Measurements from ENCODE around the gene APOO.

The APOO gene

DNA sequence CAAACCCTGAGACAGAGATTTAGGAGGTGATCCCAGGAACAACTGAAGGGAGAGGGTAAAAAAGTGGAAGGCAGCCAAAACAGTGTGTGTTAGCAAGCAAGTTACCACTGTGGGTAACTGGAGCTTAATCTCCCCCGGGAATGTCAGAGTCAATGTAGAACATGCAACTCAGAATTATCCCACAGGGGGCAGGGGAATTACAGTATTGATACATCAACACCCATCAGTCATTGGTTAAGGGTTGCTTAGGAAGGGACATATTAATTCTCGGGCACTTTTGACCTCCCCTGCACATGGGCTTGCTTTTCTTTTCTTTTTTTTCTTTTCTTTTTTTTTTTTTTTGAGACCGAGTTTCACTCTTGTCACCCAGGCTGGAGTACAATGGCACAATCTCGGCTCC is 29.4 kb upstream of the APOO start:
- DNase-seq (ENCODE audit: insufficient read length, low spot score): no peak
- no peak for TF ChIP-seq PAX5 (IDR thresholded peaks at IDR 0.05; ENCODE audit: insufficient read depth, low read length, severe bottlenecking)
- TF ChIP-seq POLR2A (IDR thresholded peaks at IDR 0.05; ENCODE audit: low read depth, low read length): no peak
- TF ChIP-seq TAF1 (IDR thresholded peaks at IDR 0.05; ENCODE audit: low read depth, low read length): no peak
- TF ChIP-seq POLR2AphosphoS5 (IDR thresholded peaks at IDR 0.05; ENCODE audit: low read depth, low read length): no peak
- no peak for TF ChIP-seq POU2F2 (IDR thresholded peaks at IDR 0.05; ENCODE audit: low read depth, low read length)
- no peak for TF ChIP-seq SPI1 (IDR thresholded peaks at IDR 0.05; ENCODE audit: low read depth, low read length)
- FAIRE-seq: no peak

DNA sequence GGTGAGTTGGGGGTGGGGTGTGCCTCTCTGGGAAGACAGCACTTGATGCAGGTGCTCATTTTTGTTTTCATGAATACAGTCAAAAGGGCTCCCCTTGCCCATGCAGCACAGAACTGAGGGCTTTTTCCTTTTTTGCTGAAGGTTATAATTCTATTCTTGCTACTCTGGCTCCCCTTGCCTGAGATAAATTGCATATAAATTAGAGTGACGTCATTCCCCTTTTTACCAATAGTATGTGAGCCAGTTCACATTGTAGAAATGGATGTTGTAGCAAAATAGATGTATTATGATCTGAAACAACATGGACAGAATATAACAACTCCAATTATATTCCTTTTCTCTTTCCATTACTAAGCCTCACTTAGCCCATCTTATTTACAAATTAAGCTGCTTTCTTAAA is 28.4 kb upstream of the APOO start:
- DNase-seq (ENCODE audit: insufficient read length, low spot score) (no peak), FAIRE-seq (no peak)
- no peak for TF ChIP-seq POU2F2 (IDR thresholded peaks at IDR 0.05; ENCODE audit: low read depth, low read length)
- no peak for TF ChIP-seq PAX5 (IDR thresholded peaks at IDR 0.05; ENCODE audit: insufficient read depth, low read length, severe bottlenecking)
- no peak for TF ChIP-seq POLR2A (IDR thresholded peaks at IDR 0.05; ENCODE audit: low read depth, low read length)
- no peak for TF ChIP-seq SPI1 (IDR thresholded peaks at IDR 0.05; ENCODE audit: low read depth, low read length)
- no peak for TF ChIP-seq POLR2AphosphoS5 (IDR thresholded peaks at IDR 0.05; ENCODE audit: low read depth, low read length)
- TF ChIP-seq TAF1 (IDR thresholded peaks at IDR 0.05; ENCODE audit: low read depth, low read length): no peak

DNA sequence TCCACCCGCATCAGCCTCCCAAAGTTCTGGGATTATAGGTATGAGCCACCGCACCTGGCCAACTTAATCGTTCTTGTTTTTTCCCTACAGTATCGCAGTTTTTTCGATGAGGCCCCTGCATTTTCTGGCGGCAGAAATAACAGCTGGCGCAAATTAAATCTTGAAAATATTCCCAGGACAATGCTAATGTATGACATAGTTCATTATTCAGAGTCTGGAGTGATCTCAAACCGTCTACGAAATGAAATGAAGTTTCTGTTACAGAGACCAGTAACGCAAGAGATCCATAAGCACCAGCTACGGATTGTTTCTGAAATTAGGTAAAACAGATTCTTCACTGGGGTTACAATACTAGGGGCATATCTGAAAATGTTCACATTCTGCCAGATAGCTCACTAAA is 27.4 kb upstream of the APOO start:
- no peak for FAIRE-seq
- DNase-seq (ENCODE audit: insufficient read length, low spot score): no peak
- TF ChIP-seq POLR2AphosphoS5 (IDR thresholded peaks at IDR 0.05; ENCODE audit: low read depth, low read length): no peak
- no peak for TF ChIP-seq TAF1 (IDR thresholded peaks at IDR 0.05; ENCODE audit: low read depth, low read length)

DNA sequence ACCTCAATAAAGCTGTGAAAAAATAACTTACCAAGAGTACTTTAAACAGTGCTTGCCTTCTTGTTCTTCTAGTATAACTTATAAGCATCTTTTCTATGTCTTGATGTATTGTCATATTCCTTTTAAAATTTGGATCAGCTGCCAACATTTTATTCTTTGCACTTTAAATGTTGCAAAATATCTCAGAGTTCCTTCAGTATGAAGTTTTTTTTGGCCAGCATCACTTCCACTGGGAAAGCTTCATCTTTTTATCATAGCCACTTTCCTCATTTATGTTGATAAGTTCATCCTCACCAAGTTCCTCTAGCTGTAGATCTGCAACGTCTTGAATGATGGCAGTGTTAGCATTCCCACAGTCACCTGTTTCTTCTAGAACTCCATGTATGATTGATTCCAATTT is 24.3 kb upstream of the APOO start:
- no peak for FAIRE-seq
- TF ChIP-seq POLR2AphosphoS5 (IDR thresholded peaks at IDR 0.05; ENCODE audit: low read depth, low read length) (no peak), POU2F2 (IDR thresholded peaks at IDR 0.05; ENCODE audit: low read depth, low read length) (no peak), TAF1 (IDR thresholded peaks at IDR 0.05; ENCODE audit: low read depth, low read length) (no peak), POLR2A (IDR thresholded peaks at IDR 0.05; ENCODE audit: low read depth, low read length) (no peak)

DNA sequence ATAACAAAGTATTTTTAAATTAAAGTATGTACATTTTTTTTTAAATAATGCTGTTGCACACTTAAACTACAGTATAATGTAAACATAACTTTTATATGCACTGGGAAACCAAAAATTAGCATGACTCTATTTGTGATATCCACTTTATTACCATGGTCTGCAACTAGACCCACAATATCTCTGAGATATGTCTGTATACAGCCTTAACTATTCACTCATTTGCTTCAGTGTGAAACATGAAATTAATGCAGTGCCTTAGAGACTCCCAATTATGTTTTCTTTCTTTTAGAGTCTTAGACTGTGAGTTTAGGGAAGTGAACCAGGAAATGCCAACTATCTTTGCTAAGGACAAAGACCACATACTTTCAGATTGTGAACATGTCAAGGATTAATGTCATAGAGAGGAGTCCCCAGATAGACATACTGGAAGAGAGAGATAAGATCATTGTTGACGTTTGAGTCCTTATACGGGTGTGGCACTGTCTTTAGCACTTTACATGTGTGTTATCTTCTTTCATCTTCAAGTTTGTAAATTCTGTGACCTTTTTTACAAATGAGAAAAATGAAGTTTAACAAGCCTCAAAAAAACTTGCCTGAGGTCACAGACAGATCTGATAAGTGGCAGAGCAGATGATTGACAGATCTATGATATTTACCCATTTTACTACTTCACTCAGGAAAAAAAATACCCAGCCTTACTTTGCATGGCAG is 23.3 kb upstream of the APOO start:
- FAIRE-seq (peak; percentile 59), DNase-seq (ENCODE audit: insufficient read length, low spot score) (no peak)
- no peak for TF ChIP-seq TAF1 (IDR thresholded peaks at IDR 0.05; ENCODE audit: low read depth, low read length)
- TF ChIP-seq SPI1 (IDR thresholded peaks at IDR 0.05; ENCODE audit: low read depth, low read length): peak; percentile 31; the same call in 1 of the 2 replicates
- no peak for TF ChIP-seq POU2F2 (IDR thresholded peaks at IDR 0.05; ENCODE audit: low read depth, low read length)
- no peak for TF ChIP-seq POLR2AphosphoS5 (IDR thresholded peaks at IDR 0.05; ENCODE audit: low read depth, low read length)
- no peak for TF ChIP-seq PAX5 (IDR thresholded peaks at IDR 0.05; ENCODE audit: insufficient read depth, low read length, severe bottlenecking)
- TF ChIP-seq POLR2A (IDR thresholded peaks at IDR 0.05; ENCODE audit: low read depth, low read length): no peak

More for the DNA sequence above, 24.3 kb upstream of the APOO start:
- no peak for DNase-seq (ENCODE audit: insufficient read length, low spot score)

DNA sequence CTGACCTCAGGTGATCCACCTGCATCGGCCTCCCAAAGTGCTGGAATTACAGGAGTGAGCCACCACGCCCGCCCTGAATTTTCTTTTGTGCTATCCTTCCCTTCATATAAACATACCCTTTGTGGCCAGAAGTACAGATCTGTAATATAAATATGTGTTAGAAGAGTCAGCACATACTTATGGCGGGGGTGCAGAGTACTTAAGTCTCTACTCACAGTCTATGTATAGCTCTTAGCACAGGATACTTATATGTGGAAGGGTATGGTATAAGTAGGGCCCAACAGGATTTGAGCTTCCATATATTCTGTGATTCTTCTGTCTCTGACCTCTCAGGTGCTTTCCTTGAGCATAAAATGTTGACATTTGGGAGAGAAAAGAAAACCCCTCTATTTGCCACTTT is 18.3 kb upstream of the APOO start:
- no peak for FAIRE-seq
- TF ChIP-seq POLR2AphosphoS5 (IDR thresholded peaks at IDR 0.05; ENCODE audit: low read depth, low read length): no peak
- no peak for TF ChIP-seq SPI1 (IDR thresholded peaks at IDR 0.05; ENCODE audit: low read depth, low read length)
- no peak for TF ChIP-seq PAX5 (IDR thresholded peaks at IDR 0.05; ENCODE audit: insufficient read depth, low read length, severe bottlenecking)
- no peak for TF ChIP-seq POLR2A (IDR thresholded peaks at IDR 0.05; ENCODE audit: low read depth, low read length)
- no peak for TF ChIP-seq POU2F2 (IDR thresholded peaks at IDR 0.05; ENCODE audit: low read depth, low read length)
- TF ChIP-seq TAF1 (IDR thresholded peaks at IDR 0.05; ENCODE audit: low read depth, low read length): no peak
- DNase-seq (ENCODE audit: insufficient read length, low spot score): no peak

DNA sequence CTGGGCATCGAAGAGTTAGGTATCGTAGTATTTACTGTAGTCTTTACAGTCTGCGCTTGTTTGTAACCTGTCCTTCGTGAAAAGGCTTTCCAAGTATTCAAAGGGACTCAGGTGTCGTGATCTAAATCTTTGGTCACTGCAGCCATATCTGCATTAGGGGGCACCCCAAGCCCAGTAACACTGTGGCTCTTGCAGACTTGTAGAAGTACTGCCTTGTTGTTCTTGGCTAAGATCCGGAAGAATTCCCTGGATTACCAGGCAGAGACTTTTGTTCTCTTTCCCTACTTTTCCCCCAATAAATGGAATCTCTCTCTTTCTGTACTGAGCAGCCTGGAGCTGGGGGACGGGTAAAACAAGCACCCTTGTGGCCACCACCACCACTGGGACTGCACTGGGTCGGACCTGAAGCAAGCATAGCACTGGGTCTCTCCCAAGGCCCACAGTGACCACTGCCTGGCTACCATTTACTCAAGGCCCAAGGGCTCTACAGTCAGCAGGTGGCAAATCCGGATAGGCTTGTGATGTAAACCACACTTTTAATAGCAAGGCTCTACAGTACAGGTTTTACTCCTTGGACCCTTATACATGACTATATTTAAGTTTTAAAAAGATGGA is 12.1 kb upstream of the APOO start:
- DNase-seq (ENCODE audit: insufficient read length, low spot score): no peak

DNA sequence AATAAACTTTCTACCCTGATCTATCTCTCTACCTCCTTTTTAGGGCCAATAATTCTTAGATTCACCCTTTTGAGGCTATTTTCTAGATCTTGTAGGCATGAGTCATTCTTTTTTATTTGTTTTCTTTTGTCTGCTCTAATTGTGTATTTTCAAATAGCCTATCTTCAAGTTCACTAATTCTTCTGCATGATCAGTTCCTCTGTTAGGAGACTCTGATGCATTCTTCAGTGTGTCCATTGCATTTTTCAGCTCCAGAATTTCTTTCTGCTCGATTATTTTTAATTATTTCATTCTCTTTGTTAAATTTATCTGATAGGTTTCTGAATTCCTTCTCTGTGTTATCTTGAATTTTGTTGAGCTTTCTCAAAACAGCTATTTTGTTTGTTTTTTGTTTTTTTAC is 11.4 kb upstream of the APOO start:
- TF ChIP-seq POLR2A (IDR thresholded peaks at IDR 0.05; ENCODE audit: low read depth, low read length) (no peak), POU2F2 (IDR thresholded peaks at IDR 0.05; ENCODE audit: low read depth, low read length) (no peak), TAF1 (IDR thresholded peaks at IDR 0.05; ENCODE audit: low read depth, low read length) (no peak), SPI1 (IDR thresholded peaks at IDR 0.05; ENCODE audit: low read depth, low read length) (no peak), PAX5 (IDR thresholded peaks at IDR 0.05; ENCODE audit: insufficient read depth, low read length, severe bottlenecking) (no peak), POLR2AphosphoS5 (IDR thresholded peaks at IDR 0.05; ENCODE audit: low read depth, low read length) (no peak)
- no peak for DNase-seq (ENCODE audit: insufficient read length, low spot score)
- FAIRE-seq: no peak

More for the DNA sequence above, 12.1 kb upstream of the APOO start:
- no peak for FAIRE-seq
- TF ChIP-seq POLR2AphosphoS5 (IDR thresholded peaks at IDR 0.05; ENCODE audit: low read depth, low read length): no peak
- TF ChIP-seq POU2F2 (IDR thresholded peaks at IDR 0.05; ENCODE audit: low read depth, low read length): no peak
- TF ChIP-seq POLR2A (IDR thresholded peaks at IDR 0.05; ENCODE audit: low read depth, low read length): no peak
- no peak for TF ChIP-seq TAF1 (IDR thresholded peaks at IDR 0.05; ENCODE audit: low read depth, low read length)
- TF ChIP-seq SPI1 (IDR thresholded peaks at IDR 0.05; ENCODE audit: low read depth, low read length): no peak
- TF ChIP-seq PAX5 (IDR thresholded peaks at IDR 0.05; ENCODE audit: insufficient read depth, low read length, severe bottlenecking): no peak

DNA sequence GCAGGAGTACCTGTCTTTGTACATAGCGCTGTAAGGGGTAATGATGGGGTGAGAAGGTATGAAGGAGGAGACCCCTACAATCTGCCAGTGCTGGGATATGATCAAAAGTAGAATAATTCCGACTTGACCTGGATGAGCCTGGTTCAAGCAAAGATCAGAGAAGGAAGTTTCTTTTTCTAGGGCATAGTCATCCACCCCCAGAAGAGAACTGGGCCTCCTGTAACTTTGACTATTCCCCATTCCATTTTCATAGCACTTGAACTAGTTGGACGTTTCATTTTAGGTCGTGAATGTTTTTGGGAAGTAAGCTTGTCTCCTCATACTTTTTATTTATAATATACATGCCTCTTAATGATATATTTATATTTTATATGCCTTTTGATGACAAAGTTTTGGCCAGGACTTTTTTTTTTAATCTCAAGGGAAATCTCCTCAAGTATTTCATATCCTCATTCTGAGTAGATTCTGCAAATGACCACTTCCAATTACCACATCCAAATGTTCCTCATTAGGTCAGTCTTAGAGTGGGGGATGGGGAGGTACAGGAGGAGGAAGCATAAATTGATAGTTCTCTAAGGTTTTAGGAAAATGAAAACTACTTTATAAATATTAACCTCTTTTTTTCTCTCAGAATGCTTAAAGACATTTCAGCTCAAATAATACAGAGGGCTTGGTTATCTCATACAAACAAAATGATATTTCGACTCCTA is 3.5 kb upstream of the APOO start:
- no peak for TF ChIP-seq TAF1 (IDR thresholded peaks at IDR 0.05; ENCODE audit: low read depth, low read length)
- TF ChIP-seq POLR2AphosphoS5 (IDR thresholded peaks at IDR 0.05; ENCODE audit: low read depth, low read length): no peak
- TF ChIP-seq SPI1 (IDR thresholded peaks at IDR 0.05; ENCODE audit: low read depth, low read length): no peak
- TF ChIP-seq PAX5 (IDR thresholded peaks at IDR 0.05; ENCODE audit: insufficient read depth, low read length, severe bottlenecking): no peak
- no peak for TF ChIP-seq POU2F2 (IDR thresholded peaks at IDR 0.05; ENCODE audit: low read depth, low read length)
- TF ChIP-seq POLR2A (IDR thresholded peaks at IDR 0.05; ENCODE audit: low read depth, low read length): no peak
- FAIRE-seq (no peak), DNase-seq (ENCODE audit: insufficient read length, low spot score) (no peak)
